ENCODE data around the gene GRIK4. TPM values are rescaled to one million over a fixed set of nuclear protein-coding genes. Genes with fewer than 3 reads are reported as not detected.

Gene GRIK4
- total RNA-seq, 3 donors from 2014 or later (not counting 1 experiment from before 2014, with no cell fraction given): 2.2 to 32.3 (median 21.9) TPM

DNA sequence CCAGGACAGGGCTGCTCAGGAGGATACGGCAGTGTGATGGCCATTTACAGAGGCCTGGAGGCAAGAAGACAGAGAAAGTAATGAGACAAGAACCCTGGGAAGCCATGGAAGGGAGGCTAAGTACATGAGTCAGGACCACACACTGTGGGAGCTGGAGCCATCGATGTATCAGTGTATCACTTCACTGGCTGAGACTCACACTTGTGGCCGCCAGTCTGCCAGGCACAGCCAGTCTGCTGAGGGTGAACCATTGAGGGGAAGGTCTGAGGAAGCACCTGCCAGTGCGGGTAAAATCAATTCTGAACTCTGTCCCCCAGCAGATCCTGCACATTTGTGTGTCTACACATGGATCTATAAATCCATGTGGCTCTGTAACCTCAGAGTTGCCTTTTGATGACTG is 195.6 kb downstream of the GRIK4 start:
- no peak overlapping the region for H3K27ac Mint-ChIP-seq
- no peak overlapping the region for H3K4me3 Mint-ChIP-seq
- Histone ChIP-seq H3K27me3 (ENCODE audit: control insufficient read depth, insufficient read depth, low read length) (no peaks in the 10 kb centered on the region), H3K27ac (ENCODE audit: low read length) (no peak overlapping the region), H3K4me1 (ENCODE audit: control insufficient read depth, insufficient read depth, low read length) (no peaks in the 10 kb centered on the region), H3K36me3 (ENCODE audit: control insufficient read depth, insufficient read depth, low read length) (no peaks in the 10 kb centered on the region), H3K9me3 (ENCODE audit: control insufficient read depth, insufficient read depth, low read length) (peaks cover 5% of the 10 kb centered on the region), H3K4me3 (ENCODE audit: low read length) (no peak overlapping the region)
- no peaks in the 10 kb centered on the region for H3K27me3 Mint-ChIP-seq (ENCODE audit: low read depth in 2 of 2)
- DNase-seq (no peak), ATAC-seq (no peak)
- no peak for TF ChIP-seq CTCF (IDR thresholded peaks at IDR 0.05)
- H3K4me1 Mint-ChIP-seq: no peaks in the 10 kb centered on the region
- H3K9me3 Mint-ChIP-seq: no peaks in the 10 kb centered on the region
- no peaks in the 10 kb centered on the region for H3K36me3 Mint-ChIP-seq
- 92% methylated on average over 4 of the region's 4 CpGs for WGBS (ENCODE audit: insufficient coverage)
- intact Hi-C loops (cut with micrococcal nuclease): no loop called here

DNA sequence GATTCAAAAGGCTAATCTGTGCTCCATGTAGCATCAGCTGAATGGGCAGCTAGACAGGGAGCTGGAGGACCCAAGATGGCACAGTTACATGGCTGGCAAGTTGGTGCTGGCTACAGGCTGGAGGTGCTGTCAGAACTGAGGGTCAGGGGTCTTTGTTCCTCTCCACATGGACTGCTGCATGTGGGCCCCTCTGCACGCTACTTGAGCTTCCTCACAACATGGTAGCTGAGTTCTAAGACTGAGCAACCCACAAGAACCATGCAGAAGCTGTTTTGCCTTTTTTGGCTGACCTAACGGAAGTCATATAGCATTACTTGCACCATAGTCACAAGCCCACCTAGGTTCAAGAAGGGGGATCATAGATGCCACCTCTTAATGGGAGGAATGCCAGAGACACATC is 196.1 kb downstream of the GRIK4 start:
- H3K36me3 Mint-ChIP-seq: no peaks in the 10 kb centered on the region
- intact Hi-C loops (cut with micrococcal nuclease): no loop called here
- H3K4me1 Mint-ChIP-seq: peaks cover 0 to 2% of the 10 kb centered on the region in 2 donors
- no peak overlapping the region for H3K27ac Mint-ChIP-seq
- 88% methylated on average over 2 of the region's 2 CpGs for WGBS (ENCODE audit: insufficient coverage)
- no peak overlapping the region for H3K4me3 ChIP-seq (ENCODE audit: low read length)
- no peak for DNase-seq
- no peak for TF ChIP-seq CTCF (IDR thresholded peaks at IDR 0.05)
- H3K27me3 ChIP-seq (ENCODE audit: control insufficient read depth, insufficient read depth, low read length): no peaks in the 10 kb centered on the region
- no peak for ATAC-seq
- no peak overlapping the region for H3K27ac ChIP-seq (ENCODE audit: low read length)
- peaks cover 5% of the 10 kb centered on the region for H3K9me3 ChIP-seq (ENCODE audit: control insufficient read depth, insufficient read depth, low read length)
- H3K9me3 Mint-ChIP-seq: no peaks in the 10 kb centered on the region
- H3K27me3 Mint-ChIP-seq (ENCODE audit: low read depth in 2 of 2): no peaks in the 10 kb centered on the region
- H3K4me1 ChIP-seq (ENCODE audit: control insufficient read depth, insufficient read depth, low read length): no peaks in the 10 kb centered on the region
- no peak overlapping the region for H3K4me3 Mint-ChIP-seq
- no peaks in the 10 kb centered on the region for H3K36me3 ChIP-seq (ENCODE audit: control insufficient read depth, insufficient read depth, low read length)

GRCh38 chr11:120708511-120709183 is 197.1 kb downstream of the GRIK4 start:
- Mint-ChIP-seq H3K27ac (no peak overlapping the region), H3K4me1 (peaks cover 0 to 5% of the 10 kb centered on the region in 2 donors), H3K27me3 (ENCODE audit: low read depth in 2 of 2) (no peaks in the 10 kb centered on the region), H3K9me3 (no peaks in the 10 kb centered on the region), H3K4me3 (no peak overlapping the region), H3K36me3 (no peaks in the 10 kb centered on the region)
- no peaks in the 10 kb centered on the region for H3K4me1 ChIP-seq (ENCODE audit: control insufficient read depth, insufficient read depth, low read length)
- H3K4me3 ChIP-seq (ENCODE audit: low read length): no peak overlapping the region
- H3K27me3 ChIP-seq (ENCODE audit: control insufficient read depth, insufficient read depth, low read length): no peaks in the 10 kb centered on the region
- ATAC-seq (no peak), DNase-seq (no peak)
- no peaks in the 10 kb centered on the region for H3K36me3 ChIP-seq (ENCODE audit: control insufficient read depth, insufficient read depth, low read length)
- peaks cover 5% of the 10 kb centered on the region for H3K9me3 ChIP-seq (ENCODE audit: control insufficient read depth, insufficient read depth, low read length)
- 91% methylated on average over 11 of the region's 11 CpGs for WGBS (ENCODE audit: insufficient coverage)
- H3K27ac ChIP-seq (ENCODE audit: low read length): no peak overlapping the region
- no peak for TF ChIP-seq CTCF (IDR thresholded peaks at IDR 0.05)
- intact Hi-C loops (cut with micrococcal nuclease): no loop called here

DNA sequence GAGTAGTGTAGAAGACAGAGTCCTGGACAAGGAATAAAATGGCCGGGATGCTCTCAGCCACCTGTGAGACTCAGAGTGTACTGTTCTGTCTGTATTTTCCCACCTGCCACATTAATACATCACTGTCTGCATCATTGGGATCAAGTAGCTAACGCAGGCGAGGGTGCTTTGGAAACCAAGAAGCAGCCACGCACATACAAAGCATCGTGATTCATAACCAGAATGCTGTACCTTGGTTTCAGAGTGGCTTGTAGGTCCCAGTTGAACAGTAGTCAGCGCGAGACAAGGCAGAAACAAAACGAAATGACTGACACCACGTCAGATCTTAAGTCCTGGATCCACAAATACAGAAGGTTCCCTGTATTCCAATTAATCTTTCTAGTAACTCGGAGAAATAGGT is 198.3 kb downstream of the GRIK4 start:
- ATAC-seq (no peak), DNase-seq (no peak)
- Histone ChIP-seq H3K4me3 (ENCODE audit: low read length) (no peak overlapping the region), H3K4me1 (ENCODE audit: control insufficient read depth, insufficient read depth, low read length) (peaks cover under 1% of the 10 kb centered on the region), H3K36me3 (ENCODE audit: control insufficient read depth, insufficient read depth, low read length) (no peaks in the 10 kb centered on the region), H3K9me3 (ENCODE audit: control insufficient read depth, insufficient read depth, low read length) (peaks cover 5% of the 10 kb centered on the region), H3K27me3 (ENCODE audit: control insufficient read depth, insufficient read depth, low read length) (no peaks in the 10 kb centered on the region), H3K27ac (ENCODE audit: low read length) (no peak overlapping the region)
- Mint-ChIP-seq H3K4me3 (no peak overlapping the region), H3K27me3 (ENCODE audit: low read depth in 2 of 2) (no peaks in the 10 kb centered on the region), H3K27ac (no peak overlapping the region), H3K4me1 (peaks cover 4 to 15% of the 10 kb centered on the region in 2 donors), H3K9me3 (no peaks in the 10 kb centered on the region), H3K36me3 (no peaks in the 10 kb centered on the region)
- intact Hi-C loops (cut with micrococcal nuclease): no loop called here
- 77% methylated on average over 10 of the region's 10 CpGs for WGBS (ENCODE audit: insufficient coverage)
- no peak for TF ChIP-seq CTCF (IDR thresholded peaks at IDR 0.05)

All from natural killer cell (primary cell).